NCI-H1417 (cell line): Measurements from ENCODE around the gene LGALS7B.
"Not testable (repeated sequence)": the region's sequence is repeated elsewhere in the genome, so short reads cannot be mapped to it uniquely, and the experiment has no call there.

Source experiments
- DNase-seq, 3 experiments: peaks; one replicate each; lab custom pipeline; 2025; lab: John Stamatoyannopoulos, UW

The LGALS7B gene

GRCh38 chr19:38821230-38821825 lies 32.3 kb downstream of the LGALS7B start:
- DNase-seq: not testable (repeated sequence)

- not testable (repeated sequence) for DNase-seq
These were observed 36.9 kb downstream of the LGALS7B start for GRCh38 chr19:38825936-38826335.

DNA sequence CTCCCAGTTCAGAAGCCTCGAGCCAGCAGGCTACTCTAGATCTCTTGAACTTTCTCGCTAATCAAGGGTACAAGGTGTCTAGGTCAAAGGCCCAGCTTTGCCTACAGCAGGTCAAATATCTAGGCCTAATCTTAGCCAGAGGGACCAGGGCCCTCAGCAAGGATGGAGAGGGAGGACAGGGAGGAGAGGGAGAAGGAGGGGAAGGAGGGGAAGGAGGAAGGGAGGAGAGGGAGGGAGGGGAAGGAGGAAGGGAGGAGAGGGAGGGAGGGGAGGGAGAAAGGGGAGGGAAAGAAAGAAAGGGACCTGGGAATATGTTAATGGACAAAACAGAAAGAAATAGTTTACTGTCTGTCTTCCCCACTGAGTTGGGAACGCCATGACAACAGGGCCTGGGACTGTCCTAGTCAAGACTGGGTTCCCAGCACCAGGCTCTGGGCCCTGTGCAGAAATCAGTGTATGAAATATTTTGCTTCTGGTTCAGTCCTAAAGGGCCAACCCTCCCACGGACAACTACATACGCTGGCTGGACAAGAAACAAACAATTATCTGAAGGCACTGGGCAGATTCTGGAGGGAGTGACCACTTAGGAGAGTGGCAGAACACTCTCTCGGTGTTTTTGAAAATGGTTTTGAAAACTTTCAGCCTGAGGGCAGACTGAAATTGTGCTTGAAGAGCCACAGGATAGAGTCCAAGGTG lies 38.0 kb downstream of the LGALS7B start:
- no peak for DNase-seq

GRCh38 chr19:38829203-38829602 lies 40.2 kb downstream of the LGALS7B start:
- not testable (repeated sequence) for DNase-seq

- no peak for DNase-seq
These were observed 41.2 kb downstream of the LGALS7B start for GRCh38 chr19:38830039-38830733.

DNA sequence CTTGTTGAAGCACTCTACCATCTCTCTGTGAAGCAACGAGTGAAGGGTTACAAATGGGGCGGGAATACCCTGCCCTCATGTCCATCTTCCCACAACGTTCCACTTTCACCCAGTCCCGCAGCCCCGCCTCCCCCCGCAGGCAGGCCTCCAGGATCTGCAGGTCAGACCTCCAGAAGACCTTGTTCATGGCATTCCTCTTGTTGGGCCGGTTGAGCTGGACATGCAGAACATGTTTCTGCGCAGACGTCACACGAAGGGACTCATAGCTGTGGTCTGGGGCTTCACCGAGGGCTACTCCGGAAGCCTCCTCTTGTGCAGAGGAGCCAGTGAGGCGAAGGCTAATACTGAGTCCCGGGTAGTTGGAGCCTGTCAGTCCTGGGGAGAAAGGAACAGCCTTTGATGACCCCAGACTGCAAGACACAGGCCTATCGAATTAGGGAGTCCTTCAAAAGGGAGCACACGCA lies 42.2 kb downstream of the LGALS7B start:
- peak; percentile 22 to 76 (median 61) for DNase-seq

DNA sequence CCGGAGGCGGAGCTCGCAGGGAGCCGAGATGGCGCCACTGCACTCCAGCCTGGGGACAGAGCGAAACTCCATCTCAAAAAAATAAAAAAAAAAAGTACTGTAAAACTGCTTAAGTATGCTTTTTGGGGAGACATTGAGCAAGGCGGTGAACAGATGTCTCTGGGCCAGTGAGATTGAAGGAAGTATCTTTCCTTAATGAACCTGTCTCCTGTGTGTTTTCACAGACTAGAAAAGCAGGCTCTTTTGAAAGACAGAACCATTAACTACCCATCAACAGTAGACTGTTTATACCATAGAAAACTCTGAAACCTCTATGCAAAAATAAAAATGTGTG lies 44.1 kb downstream of the LGALS7B start:
- no peak for DNase-seq

DNA sequence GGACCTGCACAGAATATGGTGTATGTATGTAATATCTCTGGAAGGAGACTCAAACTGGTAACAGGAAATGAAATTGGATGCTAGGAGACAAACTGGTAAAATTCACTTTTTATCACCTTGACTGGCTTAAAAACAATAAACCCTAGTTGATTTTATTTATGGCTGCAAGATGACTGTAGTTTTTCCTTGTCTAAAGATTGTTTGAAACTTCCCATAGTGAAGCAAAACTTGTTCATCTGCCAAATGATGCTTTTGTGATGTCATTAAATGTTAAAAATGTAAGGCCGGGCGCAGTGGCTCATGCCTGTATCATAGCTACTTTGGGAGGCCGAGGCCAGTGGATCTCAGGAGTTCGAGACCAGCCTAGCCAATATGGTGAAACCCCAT lies 45.1 kb downstream of the LGALS7B start:
- DNase-seq: no peak

- no peak for DNase-seq
These were observed 45.6 kb downstream of the LGALS7B start for GRCh38 chr19:38834590-38834989.

DNA sequence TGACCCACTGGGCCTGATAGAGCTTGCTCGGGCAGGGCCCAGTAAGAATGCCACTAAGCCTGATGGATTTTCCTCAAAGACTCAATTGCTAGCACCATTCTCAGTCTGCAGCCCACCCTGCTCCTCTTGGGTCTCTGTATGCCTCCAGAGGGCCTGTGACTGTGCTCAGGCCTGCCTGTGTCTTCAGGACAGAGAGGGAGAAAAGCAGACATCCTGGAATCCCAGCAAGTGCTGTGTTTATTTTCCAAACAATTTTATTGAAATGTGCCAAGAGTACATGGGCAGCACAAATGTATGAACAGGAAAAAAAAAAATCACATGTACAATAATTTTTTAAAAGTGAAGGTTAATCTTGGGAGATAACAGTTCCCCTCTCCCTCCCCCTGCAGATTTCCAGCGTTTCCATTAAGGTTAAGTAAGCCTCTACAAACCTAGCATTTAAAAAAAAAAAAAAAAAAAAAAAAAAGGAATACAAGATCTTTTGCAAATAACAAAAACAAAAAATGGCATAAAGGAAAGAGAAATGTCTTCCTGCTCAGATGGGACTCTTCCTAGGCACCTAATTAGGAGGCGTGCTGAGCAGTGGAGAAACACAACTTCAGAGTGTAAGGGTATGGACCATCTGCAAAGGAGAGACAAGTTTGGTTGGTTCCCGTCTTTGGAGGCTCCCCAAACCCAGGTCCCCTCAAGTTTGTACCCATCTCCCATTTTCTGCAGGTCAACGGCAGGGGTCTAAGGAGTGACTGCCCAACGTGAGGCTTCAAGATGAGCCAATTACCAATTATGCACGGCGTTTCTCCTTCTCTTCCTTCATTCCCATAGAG lies 47.4 kb downstream of the LGALS7B start:
- no peak for DNase-seq

GRCh38 chr19:38836983-38837626 lies 48.1 kb downstream of the LGALS7B start:
- DNase-seq: no peak

- no peak for DNase-seq
These were observed 48.7 kb downstream of the LGALS7B start for GRCh38 chr19:38837656-38838121.

GRCh38 chr19:38838208-38838985 lies 49.4 kb downstream of the LGALS7B start:
- DNase-seq: no peak

DNA sequence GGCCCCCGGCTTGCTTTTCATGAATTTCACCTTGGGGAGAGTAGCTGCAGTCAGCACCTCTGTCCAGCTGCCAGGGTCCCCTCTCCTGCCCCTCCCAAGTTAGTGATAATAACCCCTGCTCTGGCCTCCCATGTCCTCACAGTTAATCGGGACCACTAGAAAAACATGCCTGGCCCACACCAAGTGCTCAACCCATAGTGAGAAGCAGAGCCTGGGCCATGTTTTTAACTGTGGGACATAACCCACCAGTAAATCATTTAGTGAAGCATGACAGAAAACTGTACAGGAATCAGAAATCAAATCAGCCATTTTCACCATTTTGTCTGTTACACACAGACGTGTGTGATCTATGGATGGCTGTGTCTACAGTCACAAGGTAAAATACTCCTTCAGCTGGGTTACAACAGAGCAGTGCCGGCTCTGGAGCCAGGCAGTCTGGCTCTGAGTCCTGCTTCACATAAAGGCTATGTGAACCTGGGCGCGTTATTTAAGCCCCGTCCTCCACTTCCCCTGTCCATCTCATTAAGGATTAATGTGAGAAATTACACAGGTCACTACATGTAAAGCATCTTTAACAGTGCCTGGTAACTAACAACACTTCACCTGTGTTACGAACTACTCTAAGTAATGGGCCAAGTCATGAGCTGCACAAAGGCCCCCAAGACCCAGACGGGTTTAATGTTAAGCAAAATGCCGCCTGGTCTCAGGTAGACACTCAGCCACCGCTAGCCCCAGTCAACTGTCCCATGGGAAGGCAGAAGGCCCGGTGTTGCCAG lies 50.2 kb downstream of the LGALS7B start:
- DNase-seq: no peak

- no peak for DNase-seq
These were observed 51.0 kb downstream of the LGALS7B start for GRCh38 chr19:38839816-38840582.

- DNase-seq: no peak
These were observed 51.6 kb downstream of the LGALS7B start for GRCh38 chr19:38840583-38840968.
